ENCODE results near the gene FBXL17. TPM values are rescaled to one million over a fixed set of nuclear protein-coding genes. Genes with fewer than 3 reads are reported as not detected.

Gene FBXL17
- total RNA-seq, 3 donors from 2014 or later, result 22.6 to 31.3 (median 28.8) TPM

GRCh38 chr5:107863125-107863524, 518.8 kb downstream of the FBXL17 start:
- TF ChIP-seq CTCF (IDR thresholded peaks at IDR 0.05), result no peak
- no peak for TF ChIP-seq POLR2AphosphoS5 (IDR thresholded peaks at IDR 0.05)
- no peak for TF ChIP-seq POLR2A (IDR thresholded peaks at IDR 0.05)
- intact Hi-C loops (cut with DNase I; ENCODE audit: low total_unique reads), result no loop called here
- Histone ChIP-seq H3K9me3 (no peaks in the 10 kb centered on the region), H3K36me3 (no peaks in the 10 kb centered on the region), H3K4me3 (no peak overlapping the region), H3K27me3 (no peaks in the 10 kb centered on the region), H3K4me1 (no peaks in the 10 kb centered on the region), H3K27ac (no peak overlapping the region)
- DNase-seq (ENCODE audit: low spot score in 2 of 2), result no peak

GRCh38 chr5:107861565-107861964, 520.3 kb downstream of the FBXL17 start:
- intact Hi-C loops (cut with DNase I; ENCODE audit: low total_unique reads), result no loop called here
- Histone ChIP-seq H3K4me1 (no peaks in the 10 kb centered on the region), H3K9me3 (no peaks in the 10 kb centered on the region), H3K27ac (no peak overlapping the region), H3K36me3 (no peaks in the 10 kb centered on the region), H3K27me3 (no peaks in the 10 kb centered on the region), H3K4me3 (no peak overlapping the region)
- no peak for DNase-seq (ENCODE audit: low spot score in 2 of 2)
- no peak for TF ChIP-seq CTCF (IDR thresholded peaks at IDR 0.05)
- TF ChIP-seq POLR2AphosphoS5 (IDR thresholded peaks at IDR 0.05), result no peak
- no peak for TF ChIP-seq POLR2A (IDR thresholded peaks at IDR 0.05)

- TF ChIP-seq CTCF (IDR thresholded peaks at IDR 0.05), result no peak
- TF ChIP-seq POLR2AphosphoS5 (IDR thresholded peaks at IDR 0.05), result no peak
- intact Hi-C loops (cut with DNase I; ENCODE audit: low total_unique reads), result no loop called here
- Histone ChIP-seq H3K4me1 (no peaks in the 10 kb centered on the region), H3K36me3 (no peaks in the 10 kb centered on the region), H3K27ac (no peak overlapping the region), H3K9me3 (no peaks in the 10 kb centered on the region), H3K4me3 (no peak overlapping the region), H3K27me3 (no peaks in the 10 kb centered on the region)
- DNase-seq (ENCODE audit: low spot score in 2 of 2), result no peak
Observed at GRCh38 chr5:107860044-107860443, 521.9 kb downstream of the FBXL17 start.

- H3K27ac ChIP-seq, result no peak overlapping the region
- no peaks in the 10 kb centered on the region for H3K27me3 ChIP-seq
- DNase-seq (ENCODE audit: low spot score in 2 of 2), result no peak
- no peaks in the 10 kb centered on the region for H3K9me3 ChIP-seq
- intact Hi-C loops (cut with DNase I; ENCODE audit: low total_unique reads), result no loop called here
- H3K4me3 ChIP-seq, result no peak overlapping the region
- no peaks in the 10 kb centered on the region for H3K36me3 ChIP-seq
- no peaks in the 10 kb centered on the region for H3K4me1 ChIP-seq
- TF ChIP-seq CTCF (IDR thresholded peaks at IDR 0.05), result no peak
- TF ChIP-seq POLR2AphosphoS5 (IDR thresholded peaks at IDR 0.05), result no peak
- TF ChIP-seq POLR2A (IDR thresholded peaks at IDR 0.05), result no peak
Observed at GRCh38 chr5:107858788-107859187, 523.1 kb downstream of the FBXL17 start.

- no peaks in the 10 kb centered on the region for H3K27me3 ChIP-seq
- intact Hi-C loops (cut with DNase I; ENCODE audit: low total_unique reads), result no loop called here
Observed at GRCh38 chr5:107858324-107858723, 523.6 kb downstream of the FBXL17 start.

More at GRCh38 chr5:107858324-107858723, 523.6 kb downstream of the FBXL17 start:
- Histone ChIP-seq H3K36me3 (no peaks in the 10 kb centered on the region), H3K27ac (no peak overlapping the region), H3K4me3 (no peak overlapping the region), H3K9me3 (no peaks in the 10 kb centered on the region), H3K4me1 (no peaks in the 10 kb centered on the region)
- no peak for TF ChIP-seq POLR2AphosphoS5 (IDR thresholded peaks at IDR 0.05)
- no peak for TF ChIP-seq CTCF (IDR thresholded peaks at IDR 0.05)
- TF ChIP-seq POLR2A (IDR thresholded peaks at IDR 0.05), result no peak
- DNase-seq (ENCODE audit: low spot score in 2 of 2), result no peak

Measured in breast epithelium (tissue), 4 donors.